MCF 10A (cell line): ENCODE data around the gene TMEM109. TPM values are rescaled to one million over a fixed set of nuclear protein-coding genes. Genes with fewer than 3 reads are reported as not detected.

Source experiments
- BruUV-seq: library from RNA; stranded (reverse); fragments of 400-500 nt; replicated peaks from 2 replicates; lab custom pipeline; 2021; lab: Mats Ljungman, UMichigan
- CTCF ChIA-PET: fragments of 300-600 bp; sonication (Branson Sonifier 250); formaldehyde crosslinking; extraction: SDS; loops from one replicate; lab custom pipeline; 2021; ENCODE audit warnings: antibody characterized with exemption, inconsistent platforms; lab: Yijun Ruan, JAX
- POLR2A ChIA-PET: fragments of 300-600, 350-650 bp; sonication (Branson Sonifier 250); formaldehyde crosslinking; extraction: SDS; loops from one replicate; lab custom pipeline; 2020; ENCODE audit warnings: antibody characterized with exemption, inconsistent platforms; lab: Yijun Ruan, JAX
- DNase-seq: peaks from one replicate; pipeline ENCODE4 v3.0.0-alpha.2; 2018; ENCODE audit not compliant: unreplicated experiment
- H3K27ac Mint-ChIP-seq: one replicate; pipeline ENCODE4 v1.8.0; 2022; ENCODE audit warnings: mild to moderate bottlenecking, low read depth, mixed read lengths; ENCODE audit not compliant: unreplicated experiment
- H3K27me3 Mint-ChIP-seq: one replicate; pipeline ENCODE4 v1.8.0; 2022; ENCODE audit warnings: mixed read lengths; ENCODE audit not compliant: insufficient read depth, unreplicated experiment
- H3K36me3 Mint-ChIP-seq: one replicate; pipeline ENCODE4 v1.8.0; 2022; ENCODE audit warnings: mild to moderate bottlenecking, moderate library complexity, mixed read lengths; ENCODE audit not compliant: insufficient read depth, unreplicated experiment
- H3K4me1 Mint-ChIP-seq: one replicate; pipeline ENCODE4 v1.8.0; 2022; ENCODE audit warnings: mixed read lengths; ENCODE audit not compliant: insufficient read depth, unreplicated experiment
- H3K4me3 Mint-ChIP-seq: one replicate; pipeline ENCODE4 v1.8.0; 2022; ENCODE audit warnings: mild to moderate bottlenecking, moderate library complexity, mixed read lengths; ENCODE audit not compliant: unreplicated experiment
- H3K9me3 Mint-ChIP-seq: one replicate; pipeline ENCODE4 v1.8.0; 2022; ENCODE audit warnings: mixed read lengths; ENCODE audit not compliant: unreplicated experiment
- intact Hi-C: fragments of 100-400 bp; cut with micrococcal nuclease; formaldehyde crosslinking; loops from 2 replicates; pipeline ENCODE4 v1.14.1; 2022
- total RNA-seq: library from RNA; stranded (reverse); gene quantifications from 2 replicates; pipeline ENCODE4 v1.2.3, GENCODE V29; 2022
- TF ChIP-seq, protein P1 (sequence below): fragments of 200-600 bp; IDR thresholded peaks from one replicate; pipeline ENCODE4 v1.8.0; 2022; ENCODE audit warnings: antibody characterized with exemption, mild to moderate bottlenecking; ENCODE audit not compliant: unreplicated experiment

The TMEM109 gene
- total RNA-seq, 1 experiment from 2014 or later = 45.8 TPM

DNA sequence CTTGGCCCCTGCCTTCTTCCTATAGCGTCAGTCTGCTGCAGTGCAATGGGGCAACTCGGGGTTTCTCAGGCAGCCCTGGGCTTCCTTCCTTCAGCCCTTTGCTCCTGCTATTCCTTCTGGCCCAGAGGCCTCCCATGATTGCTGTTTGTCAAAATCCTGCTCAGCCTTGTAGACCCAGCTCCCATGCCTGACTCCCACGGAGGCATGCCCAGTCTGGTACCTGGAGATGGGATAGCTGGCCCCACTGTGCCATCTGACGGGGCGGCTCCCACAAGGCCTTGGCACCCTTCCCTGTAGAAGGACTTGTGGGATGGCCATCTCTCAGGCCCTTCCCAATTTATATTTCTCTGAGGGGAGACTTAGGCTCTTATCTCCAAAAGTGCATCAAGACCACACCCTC lies 56.9 kb downstream of the TMEM109 start:
- Mint-ChIP-seq H3K4me3 (no peak overlapping the region), H3K27ac (no peak overlapping the region), H3K27me3 (no peaks in the 10 kb centered on the region), H3K36me3 (no peaks in the 10 kb centered on the region), H3K9me3 (peaks cover 16% of the 10 kb centered on the region), H3K4me1 (no peaks in the 10 kb centered on the region)
- intact Hi-C loops = loop anchor here (1.0 kb wide), 3 partner anchors 159 to 216 kb away; no protein-coding TSS in a partner anchor
- ChIA-PET POLR2A (no interaction called here), CTCF (interaction anchor here (0.5 to 1.2 kb wide), 5 partner anchors 33 to 545 kb away, joined by 3 to 8 read pairs (median 4); no protein-coding TSS in a partner anchor)
- DNase-seq = no peak
- TF ChIP-seq, protein P1, sequence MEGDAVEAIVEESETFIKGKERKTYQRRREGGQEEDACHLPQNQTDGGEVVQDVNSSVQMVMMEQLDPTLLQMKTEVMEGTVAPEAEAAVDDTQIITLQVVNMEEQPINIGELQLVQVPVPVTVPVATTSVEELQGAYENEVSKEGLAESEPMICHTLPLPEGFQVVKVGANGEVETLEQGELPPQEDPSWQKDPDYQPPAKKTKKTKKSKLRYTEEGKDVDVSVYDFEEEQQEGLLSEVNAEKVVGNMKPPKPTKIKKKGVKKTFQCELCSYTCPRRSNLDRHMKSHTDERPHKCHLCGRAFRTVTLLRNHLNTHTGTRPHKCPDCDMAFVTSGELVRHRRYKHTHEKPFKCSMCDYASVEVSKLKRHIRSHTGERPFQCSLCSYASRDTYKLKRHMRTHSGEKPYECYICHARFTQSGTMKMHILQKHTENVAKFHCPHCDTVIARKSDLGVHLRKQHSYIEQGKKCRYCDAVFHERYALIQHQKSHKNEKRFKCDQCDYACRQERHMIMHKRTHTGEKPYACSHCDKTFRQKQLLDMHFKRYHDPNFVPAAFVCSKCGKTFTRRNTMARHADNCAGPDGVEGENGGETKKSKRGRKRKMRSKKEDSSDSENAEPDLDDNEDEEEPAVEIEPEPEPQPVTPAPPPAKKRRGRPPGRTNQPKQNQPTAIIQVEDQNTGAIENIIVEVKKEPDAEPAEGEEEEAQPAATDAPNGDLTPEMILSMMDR = no peak
- BruUV-seq = no TSS peak

GRCh38 chr11:60971520-60971919 lies 57.6 kb downstream of the TMEM109 start, which contains the start of gene CD6:
Gene CD6 (plus strand): TSS chr11:60971680. CDS start chr11:60971866, 186 bp downstream.
- Mint-ChIP-seq H3K27ac (no peak within 1 kb of the TSS), H3K4me3 (no peak within 1 kb of the TSS), H3K9me3 (peaks cover 16% of the 10 kb centered on the region), H3K4me1 (no peaks in the 10 kb centered on the region), H3K36me3 (no peaks in the 10 kb centered on the region), H3K27me3 (no peaks in the 10 kb centered on the region)
- ChIA-PET CTCF (interaction anchor here (0.5 to 1.2 kb wide), 7 partner anchors 9 to 695 kb away, joined by 3 to 5 read pairs (median 4); no protein-coding TSS in a partner anchor), POLR2A (no interaction called here)
- DNase-seq = no peak
- no TSS peak for BruUV-seq
- TF ChIP-seq, protein P1 = no peak
- intact Hi-C loops = no loop called here

DNA sequence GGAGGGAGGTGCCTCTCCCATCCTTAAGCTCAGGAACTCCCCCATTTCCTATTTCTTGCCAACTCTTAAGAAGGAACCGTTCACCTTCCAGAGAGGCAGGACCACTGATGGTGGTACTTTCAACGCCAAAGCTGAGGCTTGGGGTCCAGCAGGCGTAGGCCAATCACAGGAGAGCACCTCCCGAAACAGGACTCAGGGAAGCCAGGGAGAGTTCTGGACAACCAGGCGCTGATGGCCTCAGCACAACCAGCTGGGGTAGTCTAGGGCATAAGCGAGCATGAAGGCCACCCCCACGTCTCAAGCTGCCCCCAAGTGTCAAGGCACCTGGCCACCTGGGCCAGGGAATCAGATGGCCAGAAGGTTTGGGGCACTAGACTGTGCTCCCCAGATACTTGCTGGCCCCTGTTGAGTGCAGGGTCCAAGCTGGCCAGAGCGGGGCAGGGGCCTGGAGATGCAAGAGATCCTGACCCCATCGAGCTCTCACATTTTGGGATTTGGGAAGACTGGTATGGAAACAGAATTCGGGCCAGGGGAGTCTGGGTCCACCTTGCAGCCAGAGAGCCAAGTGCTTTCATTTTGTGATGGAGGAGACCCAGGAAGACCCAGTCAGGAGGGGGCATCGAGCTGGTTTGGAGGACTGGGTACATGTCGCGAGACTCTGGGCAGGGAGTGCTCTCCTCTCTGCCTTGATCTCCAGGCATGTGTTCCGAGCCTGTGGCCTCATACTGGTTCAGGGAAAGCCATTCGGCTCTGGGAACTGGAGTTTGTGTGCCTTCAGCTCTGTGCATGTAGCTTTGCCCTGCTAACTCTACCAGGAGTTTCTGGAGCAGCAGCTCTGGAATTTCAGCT lies 58.4 kb downstream of the TMEM109 start:
- Mint-ChIP-seq H3K36me3 (no peaks in the 10 kb centered on the region), H3K4me1 (no peaks in the 10 kb centered on the region), H3K27me3 (no peaks in the 10 kb centered on the region), H3K4me3 (no peak overlapping the region), H3K9me3 (peaks cover 12% of the 10 kb centered on the region), H3K27ac (no peak overlapping the region)
- DNase-seq = no peak
- TF ChIP-seq, protein P1 = no peak
- ChIA-PET CTCF (interaction anchor here (0.5 to 1.2 kb wide), 3 partner anchors 8 to 694 kb away, joined by 4 to 5 read pairs (median 5); no protein-coding TSS in a partner anchor), POLR2A (no interaction called here)
- no TSS peak for BruUV-seq
- intact Hi-C loops = no loop called here

Other genes with a start within 250 kb of the TMEM109 start
- not detected in 2 replicates for gene MS4A8, start 214.5 kb upstream of the TMEM109 start, total RNA-seq
- gene MS4A18, start 189.4 kb upstream of the TMEM109 start, total RNA-seq = not detected in 2 replicates
- gene MS4A15, start 157.3 kb upstream of the TMEM109 start, total RNA-seq = not detected in 2 replicates
- gene MS4A10, start 128.8 kb upstream of the TMEM109 start, total RNA-seq = not detected in 2 replicates
- 37.5 and 57.8 TPM in 2 replicates for gene CCDC86, start 72.0 kb upstream of the TMEM109 start, total RNA-seq
- not detected in 2 replicates for gene PTGDR2, start 58.2 kb upstream of the TMEM109 start, total RNA-seq
- gene ZP1, start 46.6 kb upstream of the TMEM109 start, total RNA-seq = not detected in 2 replicates
- 99.0 and 115 TPM in 2 replicates for gene PRPF19, start 7.6 kb upstream of the TMEM109 start, total RNA-seq
- 20.5 and 22.5 TPM in 2 replicates for gene TMEM132A, start 10.3 kb downstream of the TMEM109 start, total RNA-seq
- gene SLC15A3, start 38.0 kb downstream of the TMEM109 start, total RNA-seq = not detected in 2 replicates
- gene CD6, start 57.5 kb downstream of the TMEM109 start, total RNA-seq = not detected in 2 replicates
- gene CD5, start 188.3 kb downstream of the TMEM109 start, total RNA-seq = not detected in 2 replicates
- gene VPS37C, start 247.3 kb downstream of the TMEM109 start, total RNA-seq = 20.5 and 23.3 TPM in 2 replicates